AG09319 (cell line): ENCODE results near the gene SUMF1.
"Not testable (repeated sequence)": the region's sequence is repeated elsewhere in the genome, so short reads cannot be mapped to it uniquely, and the experiment has no call there.

Experiments used
- DNase-seq: peaks from one replicate; pipeline ENCODE4 v3.0.0-alpha.2; 2010; ENCODE audit warnings: low read depth; ENCODE audit errors: extremely low read depth
- CTCF ChIP-seq: IDR thresholded peaks from 2 replicates; pipeline ENCODE4 v1.5.1; 2011; ENCODE audit warnings: low read depth, mild to moderate bottlenecking, inconsistent platforms, low read length, moderate library complexity

The SUMF1 gene

GRCh38 chr3:4334548-4334947, 132.5 kb downstream of the SUMF1 start:
- DNase-seq = no peak
- TF ChIP-seq CTCF = no peak; the same call in 1 of the 2 replicates

- TF ChIP-seq CTCF = no peak
Measured at GRCh38 chr3:4332991-4333390, 134.1 kb downstream of the SUMF1 start.

GRCh38 chr3:4332574-4332973, 134.5 kb downstream of the SUMF1 start:
- TF ChIP-seq CTCF = no peak

More at GRCh38 chr3:4332991-4333390, 134.1 kb downstream of the SUMF1 start:
- no peak for DNase-seq

GRCh38 chr3:4332111-4332510, 135.0 kb downstream of the SUMF1 start:
- no peak for DNase-seq
- no peak for TF ChIP-seq CTCF

More at GRCh38 chr3:4332574-4332973, 134.5 kb downstream of the SUMF1 start:
- no peak for DNase-seq

- not testable (repeated sequence) for DNase-seq
Measured at GRCh38 chr3:4329806-4330205, 137.3 kb downstream of the SUMF1 start.

- no peak for DNase-seq
- TF ChIP-seq CTCF = no peak
Measured at GRCh38 chr3:4326868-4327267, 140.2 kb downstream of the SUMF1 start.

GRCh38 chr3:4323246-4324027, 143.6 kb downstream of the SUMF1 start:
- no peak for TF ChIP-seq CTCF
- no peak for DNase-seq

GRCh38 chr3:4322635-4323034, 144.4 kb downstream of the SUMF1 start:
- TF ChIP-seq CTCF = no peak
- peak; percentile 80 for DNase-seq
